IPS-15b (cell line): ENCODE data around the gene ADAM30.
"Not testable (repeated sequence)": the region's sequence is repeated elsewhere in the genome, so short reads cannot be mapped to it uniquely, and the experiment has no call there.

ENCODE experiments used
- H3K27me3 ChIP-seq: one replicate; pipeline ENCODE4 v1.6.1; 2013; ENCODE audit warnings: low read length; ENCODE audit not compliant: control insufficient read depth, insufficient read depth
- H3K36me3 ChIP-seq: one replicate; pipeline ENCODE4 v1.6.1; 2013; ENCODE audit warnings: low read length; ENCODE audit not compliant: control insufficient read depth, insufficient read depth
- H3K4me1 ChIP-seq: one replicate; pipeline ENCODE4 v1.6.1; 2013; ENCODE audit warnings: mild to moderate bottlenecking, low read length; ENCODE audit not compliant: control insufficient read depth, insufficient read depth
- H3K4me3 ChIP-seq: one replicate; pipeline ENCODE4 v1.5.1; 2013; ENCODE audit warnings: low read depth, low read length
- H3K9ac ChIP-seq: one replicate; pipeline ENCODE4 v1.6.1; 2013; ENCODE audit warnings: low read depth, mild to moderate bottlenecking, low read length
- H3K9me3 ChIP-seq: one replicate; pipeline ENCODE4 v1.6.1; 2013; ENCODE audit warnings: mild to moderate bottlenecking, low read length; ENCODE audit not compliant: control insufficient read depth, insufficient read depth

The ADAM30 gene

DNA sequence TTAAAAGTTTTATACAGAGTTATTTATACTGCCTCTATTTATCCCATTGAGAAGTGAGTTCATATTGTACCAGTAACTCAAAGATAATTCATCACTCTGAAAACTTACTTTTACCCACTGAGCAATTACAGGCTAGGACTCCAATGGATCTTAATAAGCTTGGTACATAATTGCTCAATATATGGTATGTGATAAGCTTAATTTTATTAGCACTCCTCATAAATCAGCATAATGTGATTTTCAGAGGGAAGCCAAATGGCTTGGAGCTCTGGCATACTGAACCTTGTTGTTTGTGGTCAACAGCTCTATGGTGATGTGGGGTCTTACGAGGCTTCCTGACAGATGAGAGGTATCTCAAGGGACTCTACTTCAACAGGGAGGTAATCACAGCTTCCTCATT is 26.3 kb downstream of the ADAM30 start:
- no peaks in the 10 kb centered on the region for H3K9me3 ChIP-seq
- no peak overlapping the region for H3K4me3 ChIP-seq
- H3K27me3 ChIP-seq: no peaks in the 10 kb centered on the region
- H3K9ac ChIP-seq: no peak overlapping the region
- H3K4me1 ChIP-seq: no peaks in the 10 kb centered on the region
- H3K36me3 ChIP-seq: no peaks in the 10 kb centered on the region

DNA sequence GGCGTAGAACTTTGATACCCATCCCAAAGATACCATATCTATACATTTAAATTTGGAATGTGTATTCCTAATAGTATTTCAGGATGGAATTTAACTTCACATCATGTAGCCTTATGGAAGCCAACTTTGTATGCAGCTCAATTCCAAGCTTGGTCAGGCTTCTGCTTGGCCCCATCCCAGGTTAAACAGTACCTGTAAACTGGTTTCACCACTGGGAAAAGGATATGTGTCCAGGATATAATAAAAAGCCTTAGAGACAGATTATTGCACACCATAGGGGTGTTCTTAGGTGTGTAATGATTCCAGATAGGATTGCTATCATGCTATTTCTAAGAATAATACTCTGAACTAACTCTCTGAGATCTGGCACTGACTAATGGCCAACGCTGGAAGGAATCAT is 28.1 kb downstream of the ADAM30 start:
- no peak overlapping the region for H3K9ac ChIP-seq
- H3K36me3 ChIP-seq: no peaks in the 10 kb centered on the region
- H3K9me3 ChIP-seq: no peaks in the 10 kb centered on the region
- H3K4me1 ChIP-seq: no peaks in the 10 kb centered on the region
- no peaks in the 10 kb centered on the region for H3K27me3 ChIP-seq
- H3K4me3 ChIP-seq: no peak overlapping the region

DNA sequence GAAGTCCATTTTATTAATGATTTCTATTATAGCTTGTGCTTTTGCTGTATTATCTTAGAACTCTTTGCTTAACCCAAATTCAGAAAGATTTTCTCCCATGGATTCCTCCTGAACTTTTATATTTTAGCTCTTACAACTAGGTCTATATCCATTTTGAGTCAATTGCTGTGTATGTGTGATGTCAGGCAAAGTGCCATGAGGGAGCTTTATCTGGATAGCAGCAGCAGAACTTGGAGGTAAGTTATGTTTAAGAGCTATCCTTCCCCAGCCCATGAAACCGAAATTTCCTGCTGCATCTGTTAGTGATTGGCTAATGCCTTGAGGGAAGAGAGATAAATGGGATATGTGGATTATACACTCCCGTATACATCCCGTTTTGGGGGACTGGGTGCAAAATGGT is 29.9 kb downstream of the ADAM30 start:
- no peaks in the 10 kb centered on the region for H3K4me1 ChIP-seq
- no peaks in the 10 kb centered on the region for H3K27me3 ChIP-seq
- H3K9me3 ChIP-seq: no peaks in the 10 kb centered on the region

DNA sequence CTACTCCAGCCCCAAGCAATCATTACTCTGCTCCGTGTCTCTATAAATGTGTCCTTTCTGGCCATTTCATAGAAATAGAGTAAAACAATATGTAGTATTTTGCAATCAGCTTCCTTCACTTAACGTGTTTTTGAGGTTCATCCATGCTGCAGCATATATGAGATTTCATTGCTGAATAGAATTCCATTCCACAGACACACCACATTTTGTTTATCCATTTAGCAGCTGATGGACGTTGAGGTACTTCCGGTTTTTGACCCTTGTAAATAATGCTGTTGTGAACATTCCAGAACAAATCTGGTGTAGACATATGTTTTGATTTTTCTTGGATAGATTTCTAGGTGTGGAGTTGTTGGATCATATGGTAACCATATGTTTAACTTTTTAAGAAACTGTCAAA is 30.7 kb downstream of the ADAM30 start:
- H3K27me3 ChIP-seq: no peaks in the 10 kb centered on the region
- H3K9ac ChIP-seq: no peak overlapping the region

More for the DNA sequence above, 29.9 kb downstream of the ADAM30 start:
- Histone ChIP-seq H3K36me3 (no peaks in the 10 kb centered on the region), H3K9ac (no peak overlapping the region), H3K4me3 (no peak overlapping the region)

DNA sequence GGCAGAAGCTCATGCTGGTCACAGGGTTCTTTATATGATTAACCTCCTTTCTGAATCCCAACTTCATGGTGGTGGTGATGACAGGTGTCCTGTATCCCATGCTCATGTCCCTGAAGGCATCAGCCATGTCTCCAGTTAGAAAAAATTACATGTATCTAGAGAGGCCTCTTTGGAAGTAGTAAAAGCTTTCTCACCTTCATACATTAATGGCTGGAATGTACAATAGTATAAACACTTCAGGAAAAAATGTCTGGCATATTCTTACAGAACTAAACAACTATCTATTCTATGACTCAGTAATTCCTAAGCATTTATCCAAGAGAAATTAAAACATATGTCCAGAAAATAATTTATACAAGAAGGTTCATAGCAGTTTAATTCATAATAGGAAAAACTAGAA is 34.0 kb downstream of the ADAM30 start:
- Histone ChIP-seq H3K9me3 (no peaks in the 10 kb centered on the region), H3K36me3 (no peaks in the 10 kb centered on the region), H3K4me3 (no peak overlapping the region), H3K27me3 (no peaks in the 10 kb centered on the region), H3K9ac (no peak overlapping the region), H3K4me1 (no peaks in the 10 kb centered on the region)

More for the DNA sequence above, 30.7 kb downstream of the ADAM30 start:
- Histone ChIP-seq H3K4me3 (no peak overlapping the region), H3K4me1 (no peaks in the 10 kb centered on the region), H3K36me3 (no peaks in the 10 kb centered on the region), H3K9me3 (no peaks in the 10 kb centered on the region)

DNA sequence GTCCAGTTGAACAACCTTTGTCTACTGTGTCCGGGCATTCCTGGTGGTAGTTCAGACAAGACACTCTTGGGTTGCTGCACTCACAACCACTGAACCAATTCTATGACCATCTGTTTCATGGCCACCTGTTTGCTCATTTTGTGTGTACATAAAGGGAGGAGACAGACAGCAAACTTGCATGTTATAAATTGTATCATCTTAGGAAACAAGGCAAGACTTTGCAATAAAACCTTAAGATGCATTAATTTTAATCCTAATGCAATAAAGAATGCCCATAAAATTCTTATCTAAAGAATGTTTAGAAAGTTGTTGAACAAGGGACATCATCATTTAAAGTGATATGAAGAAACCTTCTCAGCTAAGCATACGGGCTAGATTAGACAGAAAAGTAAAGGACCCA is 34.8 kb downstream of the ADAM30 start:
- Histone ChIP-seq H3K4me3 (no peak overlapping the region), H3K27me3 (no peaks in the 10 kb centered on the region), H3K36me3 (no peaks in the 10 kb centered on the region), H3K9ac (no peak overlapping the region), H3K9me3 (no peaks in the 10 kb centered on the region), H3K4me1 (no peaks in the 10 kb centered on the region)

DNA sequence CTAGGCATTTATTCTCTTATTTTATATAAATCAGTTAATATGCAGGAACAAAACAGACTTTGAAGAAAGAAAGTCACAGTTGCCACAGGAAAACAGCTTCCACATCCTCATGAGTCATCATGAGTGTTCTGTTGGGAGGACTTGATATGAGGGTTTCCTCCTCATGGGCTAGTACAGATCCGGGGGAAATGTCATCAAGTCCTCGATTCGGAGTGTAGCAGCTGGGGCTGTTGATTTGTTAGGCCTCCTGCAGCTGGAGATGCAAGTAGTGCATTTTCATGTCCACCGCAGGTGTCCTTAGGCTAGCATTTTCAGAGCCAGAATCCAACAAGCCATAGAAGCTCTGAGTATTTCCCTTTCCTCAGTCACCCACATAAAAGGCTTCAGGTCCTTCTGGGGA is 36.7 kb downstream of the ADAM30 start:
- H3K27me3 ChIP-seq: no peaks in the 10 kb centered on the region
- no peak overlapping the region for H3K4me3 ChIP-seq
- H3K36me3 ChIP-seq: no peaks in the 10 kb centered on the region
- H3K4me1 ChIP-seq: no peaks in the 10 kb centered on the region
- no peaks in the 10 kb centered on the region for H3K9me3 ChIP-seq
- H3K9ac ChIP-seq: no peak overlapping the region

DNA sequence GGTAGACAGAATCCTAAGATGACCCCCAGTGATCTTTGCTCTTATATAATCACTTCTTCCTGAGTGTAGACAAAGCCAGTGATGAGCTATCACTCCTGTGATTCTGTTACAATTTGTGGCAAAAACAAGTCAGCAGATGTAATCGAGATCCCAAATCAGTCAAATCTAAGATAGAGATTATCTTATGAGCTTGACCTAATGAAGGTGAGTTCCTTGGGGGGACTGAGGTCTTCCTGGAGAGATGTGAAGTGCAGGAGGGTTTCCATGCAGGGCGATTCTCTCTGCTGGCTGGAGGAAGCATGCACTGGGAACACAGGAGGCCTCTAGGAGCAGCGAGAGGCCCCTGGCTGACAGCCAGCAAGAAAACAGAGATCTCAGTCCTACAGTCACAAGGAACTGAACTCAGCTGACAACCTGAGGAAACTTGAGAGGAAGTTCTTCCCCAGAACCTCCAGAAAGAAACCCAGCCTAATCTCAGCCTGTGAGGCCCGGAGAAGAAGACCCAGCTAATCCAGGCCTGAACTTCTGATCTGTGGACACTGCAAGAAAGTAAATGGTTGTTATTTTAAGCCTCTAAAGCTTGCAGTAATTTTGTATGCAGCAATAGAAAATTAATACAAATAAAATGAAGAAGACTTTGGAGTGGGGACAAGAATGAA is 37.6 kb downstream of the ADAM30 start:
- H3K4me3 ChIP-seq, H3K27me3 ChIP-seq, H3K4me1 ChIP-seq, H3K9ac ChIP-seq, H3K9me3 ChIP-seq, H3K36me3 ChIP-seq: not testable (repeated sequence)

DNA sequence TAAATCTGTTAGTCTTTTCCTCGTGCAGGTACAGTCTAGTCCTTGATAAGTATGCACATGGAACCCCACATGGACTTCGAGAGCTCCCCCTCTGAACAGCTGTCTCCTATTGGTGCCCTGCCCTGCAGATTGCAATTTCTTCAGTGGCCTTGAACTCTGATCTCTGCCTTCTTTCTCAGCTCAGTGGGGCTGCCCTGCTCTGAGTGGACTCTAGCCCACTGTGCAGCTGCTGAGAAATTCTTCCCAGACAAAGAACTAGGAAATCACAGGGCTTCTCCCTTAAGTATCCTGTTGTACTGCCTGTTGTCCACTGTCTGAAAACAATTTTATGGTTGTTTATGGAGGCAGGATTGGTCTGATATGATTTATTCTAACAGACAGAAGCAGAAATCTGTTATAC is 38.2 kb downstream of the ADAM30 start:
- Histone ChIP-seq H3K9ac (no peak overlapping the region), H3K4me1 (no peaks in the 10 kb centered on the region), H3K27me3 (no peaks in the 10 kb centered on the region), H3K4me3 (no peak overlapping the region), H3K9me3 (no peaks in the 10 kb centered on the region), H3K36me3 (no peaks in the 10 kb centered on the region)

DNA sequence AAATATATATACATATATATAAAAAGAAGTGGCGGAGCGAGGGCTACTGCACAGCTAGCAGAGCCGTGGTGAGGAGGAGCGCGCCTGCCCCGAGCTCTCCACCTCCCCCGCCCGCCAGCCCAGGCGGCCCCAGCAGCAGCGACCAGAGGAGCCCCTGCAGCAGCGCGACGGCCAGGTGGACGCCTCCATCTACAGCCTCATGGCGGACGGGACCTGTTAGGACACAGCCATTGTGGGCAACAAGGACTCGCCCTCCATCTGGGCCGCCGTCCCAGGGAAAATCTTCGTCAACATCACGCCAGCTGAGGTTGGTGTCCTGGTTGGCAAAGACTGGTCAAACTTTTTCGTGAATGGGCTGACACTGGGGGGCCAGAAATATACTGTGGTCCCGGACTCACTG is 43.2 kb downstream of the ADAM30 start:
- Histone ChIP-seq H3K9me3 (no peaks in the 10 kb centered on the region), H3K27me3 (no peaks in the 10 kb centered on the region), H3K36me3 (no peaks in the 10 kb centered on the region), H3K4me3 (no peak overlapping the region), H3K4me1 (no peaks in the 10 kb centered on the region), H3K9ac (no peak overlapping the region)

DNA sequence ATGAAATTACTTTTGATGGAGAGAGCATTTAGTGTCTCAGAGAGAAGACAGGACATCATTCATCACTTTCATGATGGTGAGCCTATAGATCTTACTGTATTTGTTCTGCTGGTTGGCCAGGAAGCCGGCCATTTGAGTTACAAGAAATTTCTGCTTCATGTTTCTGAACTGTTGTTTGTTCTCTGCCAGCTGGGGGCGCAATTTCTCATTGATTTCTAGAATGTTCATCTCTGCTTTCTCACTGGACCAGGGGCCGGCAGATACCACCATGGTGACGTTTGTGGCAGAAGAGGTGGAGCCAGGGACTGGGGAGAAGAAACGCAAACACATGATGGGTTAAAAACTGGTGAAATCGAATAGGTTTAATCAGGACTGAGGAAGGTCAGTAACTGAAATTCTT is 52.1 kb downstream of the ADAM30 start:
- not testable (repeated sequence) for H3K27me3 ChIP-seq, H3K9me3 ChIP-seq, H3K4me3 ChIP-seq, H3K9ac ChIP-seq, H3K36me3 ChIP-seq, H3K4me1 ChIP-seq
